ENCODE measurements around the gene PICALM.
"Not testable (repeated sequence)": the region's sequence is repeated elsewhere in the genome, so short reads cannot be mapped to it uniquely, and the experiment has no call there.

Gene PICALM

DNA sequence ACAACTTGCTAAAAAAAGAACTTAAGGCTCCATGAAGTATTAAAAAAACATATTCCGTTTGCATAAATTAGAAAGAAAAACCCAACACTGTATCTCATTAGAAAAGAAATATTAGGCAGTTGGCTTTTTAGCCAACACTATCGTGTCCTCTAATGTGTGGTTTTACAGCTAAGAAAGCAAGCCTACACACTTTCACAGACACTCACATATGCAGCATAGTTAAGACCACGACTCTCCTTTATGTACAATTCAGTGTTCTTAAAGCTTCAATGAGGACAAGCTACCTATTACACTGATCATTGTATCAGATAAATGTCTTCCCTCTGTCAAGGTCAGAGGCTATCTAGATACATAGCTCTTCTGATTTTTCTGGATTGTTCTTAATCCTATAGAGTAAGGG, 80.1 kb downstream of the PICALM start:
- DNase-seq (ENCODE audit: low read depth in 2 of 2), result no peak

DNA sequence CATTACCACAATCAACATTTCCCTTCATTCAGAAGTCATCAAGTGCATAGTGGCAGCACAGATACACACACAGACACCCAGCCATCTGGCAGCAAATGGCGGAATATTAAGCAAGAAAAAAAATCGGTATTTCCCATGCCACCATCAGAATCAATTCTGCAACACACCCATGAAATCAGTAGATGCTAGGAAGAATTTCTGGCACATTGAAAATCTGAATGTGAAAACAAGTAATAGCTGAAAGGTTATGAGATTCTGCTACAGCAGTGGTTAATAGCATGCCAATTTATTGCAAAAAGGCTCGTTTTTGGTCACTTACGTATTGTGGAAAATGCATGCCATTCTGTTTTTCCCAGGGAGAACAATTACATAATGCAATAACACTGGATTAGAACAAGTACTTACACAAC, 91.1 kb downstream of the PICALM start:
- no peak for DNase-seq (ENCODE audit: low read depth in 2 of 2)

DNA sequence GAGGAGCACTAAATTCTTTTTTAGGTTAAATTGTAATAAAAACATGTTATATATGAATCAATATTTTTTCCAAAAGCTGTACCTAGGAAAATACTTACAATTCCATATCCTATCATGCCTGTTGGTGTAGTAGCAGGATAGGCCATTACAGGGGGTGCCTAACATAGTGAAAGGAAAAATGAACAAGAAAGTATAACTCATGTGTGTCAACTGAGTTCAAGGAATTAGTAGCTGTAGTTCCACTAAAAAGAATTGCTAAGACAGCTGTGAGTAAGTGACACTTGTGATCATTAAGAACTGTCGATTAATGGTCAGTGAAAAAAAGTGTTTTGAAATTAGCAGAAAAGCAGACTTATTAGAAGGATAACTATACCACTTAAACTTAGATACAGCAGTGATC, 92.4 kb downstream of the PICALM start:
- DNase-seq (ENCODE audit: low read depth in 2 of 2), result no peak

DNA sequence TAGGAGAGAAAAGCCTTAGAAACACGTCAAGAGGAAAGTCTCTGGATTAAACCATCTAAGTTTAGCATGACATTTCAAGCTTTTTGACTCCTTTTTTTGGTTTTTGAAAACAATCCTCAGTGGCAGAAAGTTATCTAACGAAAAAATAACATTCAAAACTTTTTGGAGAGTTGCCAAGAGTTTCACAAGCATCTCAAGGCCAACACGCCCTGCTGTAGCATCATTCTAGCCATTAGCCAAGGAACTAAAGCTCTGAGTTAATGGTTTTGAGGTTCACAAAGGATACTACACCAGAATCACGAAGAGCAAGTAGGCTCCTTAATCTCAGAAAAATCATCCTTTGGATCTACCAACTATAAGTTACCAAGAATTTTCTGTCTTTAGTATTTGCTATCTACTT, 94.8 kb downstream of the PICALM start:
- no peak for DNase-seq (ENCODE audit: low read depth in 2 of 2)

DNA sequence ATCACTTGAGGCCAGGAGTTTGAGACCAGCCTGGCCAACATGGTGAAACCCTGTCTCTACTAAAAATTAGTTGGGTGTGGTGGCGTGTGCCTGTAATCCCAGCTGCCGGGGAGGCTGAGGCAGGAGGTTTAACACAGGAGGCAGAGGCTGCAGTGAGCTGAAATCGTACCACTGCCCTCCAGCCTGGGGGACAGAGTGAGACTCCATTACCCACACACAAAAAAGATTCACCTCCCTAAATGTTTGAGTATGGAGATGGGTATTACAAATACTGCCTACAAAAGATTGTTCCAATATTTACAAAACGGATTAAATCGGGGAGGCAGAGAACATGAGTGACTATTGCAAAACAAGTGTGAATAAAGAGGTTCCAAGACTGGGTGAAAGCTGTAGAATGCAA, 98.3 kb downstream of the PICALM start:
- no peak for DNase-seq (ENCODE audit: low read depth in 2 of 2)

DNA sequence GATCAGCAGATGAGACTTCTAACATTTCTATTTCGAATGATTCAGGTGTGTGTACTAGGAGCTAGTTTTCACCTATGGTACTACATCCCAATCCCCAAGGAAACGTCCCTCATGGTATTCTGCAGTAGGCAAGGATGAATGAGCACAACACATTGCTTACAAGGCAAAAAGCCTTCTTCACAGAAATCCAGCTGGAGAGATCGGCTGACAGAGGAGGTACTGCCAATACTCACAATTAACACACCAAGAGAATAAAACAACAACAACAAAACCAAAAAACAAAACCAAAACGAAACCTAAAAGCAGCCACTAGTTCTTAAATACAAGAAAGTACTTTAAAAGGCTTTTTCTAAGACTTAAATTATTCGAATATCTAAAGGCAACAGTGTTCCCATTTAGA, 101.4 kb downstream of the PICALM start:
- no peak for DNase-seq (ENCODE audit: low read depth in 2 of 2)

DNA sequence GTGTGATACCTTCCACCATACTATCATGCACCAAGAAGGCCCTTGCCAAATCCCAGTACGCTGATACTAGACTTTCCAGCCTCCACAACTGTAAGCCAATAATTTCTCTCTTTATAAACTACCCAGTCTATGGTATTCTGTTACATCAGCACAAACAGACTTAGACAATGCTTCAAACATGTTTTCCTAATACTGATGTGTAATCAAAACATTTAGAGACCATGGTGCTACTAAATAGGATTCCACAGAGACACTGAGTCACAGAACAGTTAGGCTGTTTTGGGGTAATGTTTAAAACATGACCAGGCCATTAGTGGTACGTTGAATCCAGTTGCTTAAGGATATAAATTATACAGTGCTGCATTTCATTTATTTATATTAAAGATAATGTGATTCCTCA, 103.7 kb downstream of the PICALM start:
- DNase-seq (ENCODE audit: low read depth in 2 of 2), result no peak

DNA sequence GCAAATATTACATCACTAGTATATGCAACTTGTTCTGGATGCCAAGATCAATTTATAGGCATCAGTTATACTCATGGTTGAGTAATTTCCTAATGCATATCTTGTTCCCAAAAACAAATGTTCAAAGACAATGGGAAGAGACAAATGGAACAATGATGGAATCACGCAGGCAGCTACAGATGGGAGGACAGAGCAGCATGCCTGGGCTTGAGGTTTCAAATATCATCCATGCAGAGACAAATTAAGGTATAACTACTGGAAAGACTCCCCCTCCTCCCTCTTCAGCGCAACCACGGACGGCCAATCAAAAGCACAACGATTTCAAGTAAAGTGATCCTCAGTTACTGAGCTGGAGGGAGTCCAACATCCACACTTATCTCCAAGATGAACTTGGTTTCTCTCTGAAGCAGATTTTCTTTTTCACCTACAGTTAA, 106.9 kb downstream of the PICALM start:
- no peak for DNase-seq (ENCODE audit: low read depth in 2 of 2)

DNA sequence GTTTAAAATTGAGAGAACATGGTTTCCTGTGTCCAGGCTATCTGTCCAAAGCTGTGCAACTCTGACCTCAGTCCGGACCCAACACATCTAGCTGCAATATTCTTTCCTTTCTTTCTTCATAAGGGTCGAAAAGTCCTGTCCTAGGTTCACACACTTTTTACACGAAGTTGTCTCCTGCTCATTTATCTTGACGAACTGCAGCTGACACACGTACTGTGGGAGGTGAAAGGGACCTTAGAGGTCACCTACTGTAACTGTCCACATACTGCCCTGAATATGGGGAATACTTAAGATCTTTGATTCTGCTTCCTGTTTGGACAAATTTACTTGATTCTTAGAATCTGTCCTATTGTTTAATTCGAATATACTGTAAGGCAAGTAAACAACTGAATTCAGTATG, 107.8 kb downstream of the PICALM start:
- no peak for DNase-seq (ENCODE audit: low read depth in 2 of 2)

DNA sequence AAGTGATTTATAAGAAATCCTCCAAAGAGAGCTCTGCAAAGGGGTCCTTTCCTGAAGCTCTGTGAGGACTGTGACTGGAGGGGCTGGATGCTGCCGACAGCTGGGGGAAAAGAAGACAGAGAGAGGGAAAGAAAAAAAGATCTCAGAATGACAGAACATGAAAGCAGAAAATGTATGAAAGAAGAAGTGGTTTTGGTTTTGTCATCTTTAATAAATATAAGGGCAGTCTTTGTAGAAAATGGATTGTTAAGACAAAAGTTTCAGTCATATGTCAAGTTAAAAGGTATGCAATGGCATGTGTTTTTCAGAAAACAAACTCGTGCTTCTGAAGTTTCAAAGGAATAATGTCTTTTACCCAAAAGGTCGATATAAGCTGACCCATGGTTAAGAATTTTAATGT, 108.2 kb downstream of the PICALM start:
- DNase-seq (ENCODE audit: low read depth in 2 of 2), result no peak

DNA sequence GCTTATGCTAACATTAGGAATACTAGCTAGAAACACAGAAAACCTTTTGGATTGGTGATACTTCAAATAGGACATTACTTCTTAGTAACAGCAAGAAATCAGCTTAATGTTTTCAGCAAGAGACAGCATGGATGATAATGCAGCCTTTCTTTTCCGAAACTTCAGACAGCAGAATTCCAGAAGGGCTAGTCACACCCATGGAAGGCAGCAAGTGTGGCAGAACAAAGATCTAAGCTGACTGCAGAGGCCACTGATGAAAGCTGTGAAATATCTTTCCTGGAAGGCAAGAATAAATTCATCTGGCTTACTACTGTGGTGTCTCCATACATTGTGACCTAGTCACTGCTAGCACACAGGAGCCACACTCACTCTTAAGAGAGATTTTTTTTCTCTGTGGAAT, 113.4 kb downstream of the PICALM start:
- no peak for DNase-seq (ENCODE audit: low read depth in 2 of 2)

DNA sequence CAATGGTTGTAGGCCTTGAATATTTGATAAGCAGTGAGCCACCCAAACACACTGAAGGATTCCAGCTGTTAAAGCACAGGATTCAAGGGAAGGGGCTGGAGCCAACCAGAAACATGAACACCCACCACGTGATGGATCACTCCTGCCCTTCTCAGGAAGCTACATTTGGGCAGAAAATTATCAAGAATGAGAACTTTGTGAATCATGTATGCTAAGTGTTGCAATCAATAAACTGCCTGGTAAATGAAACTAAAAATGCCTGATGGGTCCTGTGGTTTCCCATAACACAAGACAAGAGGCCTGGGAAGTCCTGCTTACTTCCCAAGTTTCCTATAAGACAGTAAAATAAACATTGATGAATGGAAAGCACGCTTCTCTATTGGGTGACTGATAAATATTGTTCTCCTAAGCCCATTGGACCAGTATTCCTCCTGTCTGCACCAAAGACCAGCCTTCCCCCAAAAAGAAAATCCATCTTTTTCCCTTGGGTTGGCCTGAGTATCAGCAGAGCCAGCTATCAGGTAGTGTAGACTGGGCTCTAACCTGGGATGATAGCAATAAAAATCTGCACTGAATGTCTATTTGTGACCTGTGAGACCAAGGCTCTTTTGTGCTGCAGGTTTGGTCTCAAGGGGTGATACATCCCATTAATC, 115.3 kb downstream of the PICALM start:
- DNase-seq (ENCODE audit: low read depth in 2 of 2), result no peak

DNA sequence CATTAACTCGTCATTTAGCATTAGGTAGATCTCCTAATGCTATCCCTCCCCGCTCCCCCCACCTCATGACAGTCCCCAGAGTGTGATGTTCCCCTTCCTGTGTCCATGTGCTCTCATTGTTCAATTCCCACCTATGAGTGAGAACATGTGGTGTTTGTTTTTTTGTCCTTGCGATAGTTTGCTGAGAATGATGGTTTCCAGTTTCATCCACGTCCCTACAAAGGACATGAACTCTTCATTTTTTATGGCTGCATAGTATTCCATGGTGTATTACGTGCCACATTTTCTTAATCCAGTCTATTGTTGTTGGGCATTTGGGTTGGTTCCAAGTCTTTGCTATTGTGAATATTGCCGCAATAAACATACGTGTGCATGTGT, 116.8 kb downstream of the PICALM start:
- DNase-seq (ENCODE audit: low read depth in 2 of 2), result not testable (repeated sequence)

DNA sequence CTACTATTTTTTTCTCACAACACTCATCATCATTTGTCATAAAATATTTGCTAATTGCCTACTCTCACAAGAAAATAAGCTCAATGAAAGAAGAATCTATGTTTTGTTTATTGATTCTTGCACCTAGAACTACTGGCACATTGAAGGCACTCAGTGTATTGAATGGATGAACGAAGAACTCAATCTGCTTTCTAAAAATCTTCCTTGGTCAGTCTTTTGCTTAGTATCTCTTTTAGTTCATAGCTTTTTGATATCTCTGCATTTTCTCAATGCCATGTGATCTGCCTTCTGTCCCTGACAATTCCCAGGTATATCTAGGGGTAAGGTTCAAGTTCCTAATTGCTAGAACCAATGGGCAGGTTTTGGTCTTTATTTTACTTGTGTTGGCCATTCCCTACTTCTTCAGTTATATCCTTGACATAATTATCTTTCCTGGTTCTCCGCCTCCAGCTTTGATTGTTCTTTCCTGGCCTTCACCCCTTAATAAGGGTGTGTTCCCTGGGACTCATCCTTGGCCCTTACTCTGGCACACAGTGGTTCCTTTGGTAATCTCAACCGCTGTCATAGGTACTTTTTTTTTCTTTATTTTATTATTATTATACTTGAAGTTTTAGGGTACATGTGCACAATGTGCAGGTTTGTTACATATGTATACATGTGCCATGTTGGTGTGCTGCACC, 117.3 kb downstream of the PICALM start:
- no peak for DNase-seq (ENCODE audit: low read depth in 2 of 2)

DNA sequence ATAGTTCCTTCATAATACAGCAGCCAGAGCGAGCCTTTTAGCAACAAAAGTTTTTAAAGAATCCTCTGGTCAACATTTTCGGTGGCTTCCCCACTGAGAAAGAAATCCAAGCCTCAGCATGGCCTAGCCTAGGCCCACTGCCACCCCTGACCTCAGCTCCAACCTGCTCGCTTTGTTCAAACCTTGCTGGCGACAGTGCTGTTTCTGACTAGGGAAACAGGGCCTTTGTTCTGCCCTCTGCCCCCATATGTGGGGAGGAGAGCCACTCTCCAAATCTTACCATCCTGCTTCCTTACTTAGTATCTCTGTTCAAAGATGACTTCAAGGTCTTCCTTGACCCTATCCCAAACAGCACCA, 117.9 kb downstream of the PICALM start:
- DNase-seq (ENCODE audit: low read depth in 2 of 2), result no peak

DNA sequence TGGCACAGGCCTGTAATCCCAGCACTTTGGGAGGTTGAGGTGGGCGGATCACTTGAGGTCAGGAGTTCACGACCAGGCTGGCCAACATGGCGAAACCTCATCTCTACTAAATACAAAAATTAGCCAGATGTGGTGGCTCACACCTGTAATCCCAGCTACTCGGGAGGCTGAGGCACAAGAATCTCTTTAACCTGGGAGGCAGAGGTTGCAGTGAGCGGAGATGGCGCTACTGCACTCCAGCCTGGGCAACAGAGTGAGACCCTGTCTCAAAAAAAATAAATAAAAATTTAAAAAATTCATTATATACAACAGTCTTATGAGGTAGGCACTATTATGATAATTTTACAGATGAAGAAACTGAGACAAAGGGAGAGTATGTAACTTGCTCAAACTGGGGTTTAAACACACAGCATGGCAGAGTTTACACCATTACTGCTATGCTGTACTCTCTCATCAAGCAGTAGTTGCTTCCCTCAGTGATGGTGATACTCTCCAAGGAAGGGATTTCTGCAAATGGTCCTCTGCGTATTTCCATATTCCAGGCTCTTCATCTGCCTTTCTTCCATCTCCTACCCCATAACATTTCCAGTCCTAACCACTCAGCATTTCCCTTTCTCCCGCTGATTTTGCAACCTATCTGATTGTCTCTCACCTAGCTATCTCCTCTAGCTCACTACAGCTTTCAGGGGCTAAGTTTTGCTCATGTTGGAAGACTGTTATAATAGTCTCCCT, 118.4 kb downstream of the PICALM start:
- no peak for DNase-seq (ENCODE audit: low read depth in 2 of 2)

DNA sequence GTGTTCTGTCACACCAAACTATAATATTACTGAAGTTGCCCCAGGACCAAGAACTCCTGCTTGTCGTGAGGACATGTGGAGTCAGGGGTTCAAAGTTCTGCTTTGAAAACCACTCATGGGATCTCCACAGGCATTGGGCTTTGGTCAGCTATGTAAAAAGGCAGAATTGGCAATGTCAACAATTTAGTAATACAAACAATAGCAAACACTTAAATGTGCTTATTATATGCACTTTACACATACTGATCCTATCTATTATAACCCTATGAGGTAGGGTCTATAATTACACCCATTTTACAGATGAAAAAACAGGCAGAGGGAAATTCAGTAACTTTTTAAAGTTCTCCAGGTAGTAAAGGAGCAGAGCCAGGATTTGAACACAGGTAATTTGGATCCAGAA, 119.1 kb downstream of the PICALM start:
- no peak for DNase-seq (ENCODE audit: low read depth in 2 of 2)

DNA sequence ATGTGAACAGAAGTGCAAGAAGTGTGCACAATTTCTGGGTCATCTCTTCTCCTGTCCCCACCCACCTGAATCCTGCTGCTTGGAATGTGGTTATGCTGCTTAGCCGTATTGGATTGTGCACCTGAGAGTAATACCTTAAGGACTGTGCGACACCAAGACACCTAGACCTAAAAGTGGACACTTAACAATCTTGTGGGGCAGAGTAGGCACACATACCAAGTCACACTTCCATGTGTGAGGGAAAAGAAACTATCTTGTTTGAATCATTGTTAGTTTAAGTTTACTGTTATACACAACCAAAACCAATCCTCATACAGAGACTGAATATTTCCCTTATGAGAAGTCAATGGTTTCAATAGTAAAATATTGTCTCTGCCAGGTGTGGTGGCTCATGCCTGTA, 120.0 kb downstream of the PICALM start:
- no peak for DNase-seq (ENCODE audit: low read depth in 2 of 2)

DNA sequence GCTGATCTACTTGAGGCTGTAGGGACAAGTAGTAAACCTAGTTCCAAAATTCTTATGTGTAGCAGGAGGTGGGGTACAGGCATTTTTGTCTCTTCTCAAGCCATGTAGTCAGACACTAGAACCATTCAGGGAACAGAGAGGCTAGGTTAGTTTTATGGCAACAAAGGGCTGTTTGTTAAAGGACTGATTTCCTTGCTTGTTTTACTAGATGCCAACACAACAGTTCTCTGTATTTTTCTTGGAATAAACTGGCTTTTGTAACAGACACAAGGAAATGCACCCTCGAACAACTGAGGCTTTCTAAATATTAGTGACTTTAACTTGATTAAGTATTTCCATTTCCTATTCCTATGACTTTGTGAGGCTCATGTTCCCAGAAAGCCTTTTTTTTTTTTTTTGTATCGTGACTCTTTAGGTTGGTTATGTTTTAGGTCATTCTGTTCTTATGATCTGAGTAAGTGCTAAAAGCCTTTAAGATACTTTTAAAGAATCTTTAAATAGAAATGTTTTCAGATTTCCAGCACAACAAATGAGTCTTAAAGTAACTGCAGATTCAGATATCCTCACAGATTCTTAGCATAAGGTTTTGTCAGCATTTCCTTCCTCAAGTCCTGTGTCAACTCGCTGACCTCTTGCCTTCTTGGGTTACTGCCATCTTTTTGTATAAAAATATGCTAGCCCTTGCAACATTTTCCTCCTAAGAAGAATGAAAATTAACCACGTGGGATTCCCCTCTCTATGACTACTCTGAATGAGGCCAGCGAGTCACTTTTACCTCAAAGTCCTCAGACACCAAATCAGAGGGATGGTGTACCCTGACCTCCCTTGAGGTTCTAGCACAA, 121.2 kb downstream of the PICALM start:
- DNase-seq (ENCODE audit: low read depth in 2 of 2), result peak in 1 of 2 donors; percentile 6

DNA sequence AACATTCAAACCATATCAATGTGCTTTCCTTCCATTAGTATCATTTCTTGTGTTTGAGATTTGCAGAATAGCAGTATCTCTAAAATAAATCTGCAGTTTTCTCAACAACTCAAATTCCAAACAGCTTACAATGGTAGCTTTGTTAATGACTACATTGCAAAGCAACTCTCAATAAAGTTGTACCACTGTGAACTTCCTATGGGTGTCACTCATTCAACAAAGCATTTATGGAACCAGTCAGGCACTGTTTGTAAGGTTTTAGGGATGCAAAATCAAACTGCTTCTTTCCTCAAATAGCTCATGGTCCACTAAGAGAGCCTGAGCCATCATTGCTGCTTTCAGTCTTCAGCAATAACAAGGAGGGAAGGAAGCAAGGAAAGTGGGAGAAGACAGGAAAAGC, 122.7 kb downstream of the PICALM start:
- no peak for DNase-seq (ENCODE audit: low read depth in 2 of 2)

DNA sequence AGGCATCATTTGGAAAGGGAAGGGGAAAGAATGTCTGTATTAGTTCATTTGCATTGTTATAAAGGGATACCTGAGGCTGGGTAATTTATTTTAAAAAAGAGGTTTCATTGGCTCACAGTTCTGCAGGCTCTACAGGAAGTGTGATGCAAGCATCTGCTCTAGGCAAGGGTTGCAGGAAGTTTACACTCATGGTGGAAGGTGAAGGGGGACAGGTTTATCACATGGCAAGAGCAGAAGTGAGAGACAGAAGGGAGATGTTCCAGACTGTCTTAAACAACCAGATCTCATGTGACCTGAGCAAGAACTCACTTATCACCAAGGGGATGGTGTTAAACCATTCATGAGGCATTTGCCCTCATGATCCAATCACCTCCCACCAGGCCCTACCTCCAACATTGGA, 123.1 kb downstream of the PICALM start:
- no peak for DNase-seq (ENCODE audit: low read depth in 2 of 2)

DNA sequence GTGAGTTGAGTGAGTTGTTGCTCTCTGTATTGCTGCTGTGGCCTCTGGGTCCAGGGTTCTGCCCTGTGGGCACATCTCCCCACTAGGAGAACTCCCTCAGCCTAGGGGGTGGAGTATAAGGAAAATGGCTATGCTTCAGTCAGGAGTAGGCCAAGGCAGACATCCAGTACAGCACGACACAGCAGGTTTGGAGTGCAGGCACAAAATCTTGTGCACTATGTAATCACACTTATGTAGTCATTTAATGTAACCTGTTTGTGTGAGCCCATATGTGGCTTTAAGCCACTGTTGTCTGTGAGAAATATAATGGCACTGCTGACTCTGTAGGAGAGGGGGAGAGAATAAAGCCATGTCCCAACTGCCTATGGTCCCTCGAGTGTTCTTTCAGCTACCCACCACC, 123.6 kb downstream of the PICALM start:
- no peak for DNase-seq (ENCODE audit: low read depth in 2 of 2)
